ENCODE data around the gene CYP39A1. TPM values are rescaled to one million over a fixed set of nuclear protein-coding genes. Genes with fewer than 3 reads are reported as not detected.

Gene CYP39A1
- total and polyA plus RNA-seq, 9 of the 15 experiments (the other 6 are each of a cell fraction or from before 2014, with no cell fraction given): not detected

DNA sequence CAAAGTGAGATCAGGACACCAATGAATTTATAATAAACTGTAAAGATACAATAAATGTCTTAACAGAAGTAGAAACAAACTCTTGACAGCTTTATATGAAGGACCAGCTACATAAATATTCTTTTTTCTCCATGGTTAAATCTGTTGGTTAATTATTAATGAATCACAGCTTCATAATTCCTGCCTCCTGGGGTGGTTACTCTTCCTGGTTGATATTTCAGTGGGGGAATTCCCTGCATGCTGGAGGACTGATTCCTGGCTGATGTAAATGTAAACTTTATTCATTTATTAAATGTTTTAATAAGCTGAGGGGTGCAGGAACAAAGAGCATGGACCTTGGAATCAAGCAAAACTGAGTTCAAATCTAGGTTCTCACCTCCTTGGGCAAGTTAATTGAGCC lies 145.2 kb downstream of the CYP39A1 start:
- in situ Hi-C loops (cut with MboI): no loop called here
- Histone ChIP-seq H4K20me1 (replicated peaks; ENCODE audit: control insufficient read depth, insufficient read depth, low read length) (no peaks in the 10 kb centered on the region), H3K27me3 (ENCODE audit: control insufficient read depth in 2 of 2, insufficient read depth in 2 of 2, low read length in 2 of 2) (no peaks in the 10 kb centered on the region), H3K4me2 (ENCODE audit: insufficient read depth, low read length) (no peak overlapping the region), H3K4me1 (replicated peaks in 1 of 2; ENCODE audit: control insufficient read depth in 2 of 2, insufficient read depth in 2 of 2, low read length in 2 of 2) (no peaks in the 10 kb centered on the region), H3K36me3 (ENCODE audit: control insufficient read depth, insufficient read depth, low read length) (no peaks in the 10 kb centered on the region), H3K27ac (ENCODE audit: extremely low read depth, low read depth, low read length) (no peak overlapping the region), H2AFZ (ENCODE audit: low read depth, low read length) (no peak overlapping the region), H3K79me2 (ENCODE audit: control insufficient read depth, insufficient read depth, low read length) (no peaks in the 10 kb centered on the region), H3K9me1 (ENCODE audit: control insufficient read depth, insufficient read depth, low read length) (no peaks in the 10 kb centered on the region), H3K9me3 (replicated peaks; ENCODE audit: control insufficient read depth, insufficient read depth, low read depth, low read length) (no peaks in the 10 kb centered on the region), H3K9ac (ENCODE audit: insufficient read depth in 1 of 2, low read depth in 2 of 2, low read length in 2 of 2) (no peak overlapping the region), H3K4me3 (no peak overlapping the region)
- ChIA-PET POLR2A (no interaction called here), CTCF (ENCODE audit: low intra/inter-chr PET ratio) (no interaction called here)
- BruUV-seq (replicated peaks): no TSS peak
- intact Hi-C loops (cut with micrococcal nuclease): no loop called here
- FAIRE-seq (no peak), ATAC-seq (no peak), DNase-seq (ENCODE audit: extremely low read depth in 1 of 4, low spot score in 3 of 4) (no peak)
- TF ChIP-seq, protein P1, sequence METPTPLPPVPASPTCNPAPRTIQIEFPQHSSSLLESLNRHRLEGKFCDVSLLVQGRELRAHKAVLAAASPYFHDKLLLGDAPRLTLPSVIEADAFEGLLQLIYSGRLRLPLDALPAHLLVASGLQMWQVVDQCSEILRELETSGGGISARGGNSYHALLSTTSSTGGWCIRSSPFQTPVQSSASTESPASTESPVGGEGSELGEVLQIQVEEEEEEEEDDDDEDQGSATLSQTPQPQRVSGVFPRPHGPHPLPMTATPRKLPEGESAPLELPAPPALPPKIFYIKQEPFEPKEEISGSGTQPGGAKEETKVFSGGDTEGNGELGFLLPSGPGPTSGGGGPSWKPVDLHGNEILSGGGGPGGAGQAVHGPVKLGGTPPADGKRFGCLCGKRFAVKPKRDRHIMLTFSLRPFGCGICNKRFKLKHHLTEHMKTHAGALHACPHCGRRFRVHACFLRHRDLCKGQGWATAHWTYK (CRISPR knock-in tag; IDR thresholded peaks at IDR 0.05): no peak
- no peak for TF ChIP-seq ZNF764 (CRISPR knock-in tag; IDR thresholded peaks at IDR 0.05; ENCODE audit: low read depth)
- no peak for TF ChIP-seq MCM3 (IDR thresholded peaks at IDR 0.05)
- TF ChIP-seq KAT7 (CRISPR knock-in tag; IDR thresholded peaks at IDR 0.05; ENCODE audit: borderline replicate concordance): no peak
- TF ChIP-seq PRPF4 (IDR thresholded peaks at IDR 0.05; ENCODE audit: insufficient read depth, low read depth, low read length, poor library complexity, severe bottlenecking): no peak
- no peak for TF ChIP-seq ZBTB33 (CRISPR knock-in tag; IDR thresholded peaks at IDR 0.05)
- TF ChIP-seq ATF4 (CRISPR knock-in tag; IDR thresholded peaks at IDR 0.05): no peak
- no peak for TF ChIP-seq NFIC (IDR thresholded peaks at IDR 0.05)
- no peak for TF ChIP-seq ZNF407 (IDR thresholded peaks at IDR 0.05; ENCODE audit: low read depth)
- no peak for TF ChIP-seq GATA2 (CRISPR knock-in tag; IDR thresholded peaks at IDR 0.05)

Measured in K562 (cell line).